IMR-90 (cell line): Measurements from ENCODE around the gene ADGRB3.

Source experiments
- FOS ChIP-seq: fragments of 150-350 bp; IDR thresholded peaks from 2 replicates; pipeline ENCODE4 v1.6.1; 2016; ENCODE audit warnings: low read depth, low read length
- MAFK ChIP-seq: IDR thresholded peaks from 2 replicates; pipeline ENCODE4 v1.6.1; 2012; ENCODE audit warnings: low read depth, low read length, improper control_type of control experiment
- POLR2A ChIP-seq: IDR thresholded peaks from 2 replicates; pipeline ENCODE4 v1.6.1; 2012; ENCODE audit warnings: mild to moderate bottlenecking, low read depth, low read length
- TF ChIP-seq, protein P1 (sequence below): conservative IDR thresholded peaks from 2 replicates; pipeline ENCODE4 v1.5.1; 2012; ENCODE audit warnings: mild to moderate bottlenecking, low read depth, low read length, improper control_type of control experiment

DNA sequence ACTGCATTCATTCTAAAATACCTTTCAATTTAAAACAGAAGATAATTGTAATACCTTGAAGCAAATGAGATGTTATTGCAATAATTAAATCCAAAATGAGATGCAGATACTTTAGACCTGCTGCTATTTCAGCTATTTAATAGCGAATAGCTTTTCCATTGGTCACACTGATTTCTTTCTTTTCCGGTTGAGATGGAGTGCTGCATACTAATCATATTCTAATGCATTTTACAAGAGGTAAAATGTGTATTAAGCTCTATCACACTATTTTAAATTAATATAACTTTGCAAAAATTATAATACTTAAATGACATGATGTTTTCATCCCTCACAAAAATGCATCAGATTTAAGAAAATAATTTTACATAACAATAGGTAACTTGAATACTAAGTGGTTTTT, 74.0 kb downstream of the ADGRB3 start:
- TF ChIP-seq, protein P1, sequence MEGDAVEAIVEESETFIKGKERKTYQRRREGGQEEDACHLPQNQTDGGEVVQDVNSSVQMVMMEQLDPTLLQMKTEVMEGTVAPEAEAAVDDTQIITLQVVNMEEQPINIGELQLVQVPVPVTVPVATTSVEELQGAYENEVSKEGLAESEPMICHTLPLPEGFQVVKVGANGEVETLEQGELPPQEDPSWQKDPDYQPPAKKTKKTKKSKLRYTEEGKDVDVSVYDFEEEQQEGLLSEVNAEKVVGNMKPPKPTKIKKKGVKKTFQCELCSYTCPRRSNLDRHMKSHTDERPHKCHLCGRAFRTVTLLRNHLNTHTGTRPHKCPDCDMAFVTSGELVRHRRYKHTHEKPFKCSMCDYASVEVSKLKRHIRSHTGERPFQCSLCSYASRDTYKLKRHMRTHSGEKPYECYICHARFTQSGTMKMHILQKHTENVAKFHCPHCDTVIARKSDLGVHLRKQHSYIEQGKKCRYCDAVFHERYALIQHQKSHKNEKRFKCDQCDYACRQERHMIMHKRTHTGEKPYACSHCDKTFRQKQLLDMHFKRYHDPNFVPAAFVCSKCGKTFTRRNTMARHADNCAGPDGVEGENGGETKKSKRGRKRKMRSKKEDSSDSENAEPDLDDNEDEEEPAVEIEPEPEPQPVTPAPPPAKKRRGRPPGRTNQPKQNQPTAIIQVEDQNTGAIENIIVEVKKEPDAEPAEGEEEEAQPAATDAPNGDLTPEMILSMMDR: no peak
- TF ChIP-seq FOS (no peak), POLR2A (no peak), MAFK (no peak)
